ENCODE measurements around the gene DUT. TPM values are rescaled to one million over a fixed set of nuclear protein-coding genes. Genes with fewer than 3 reads are reported as not detected.

The DUT gene
- total and polyA plus RNA-seq, 5 donors from 2014 or later: 60.3 to 124 (median 110) TPM

Other genes with a start within 250 kb of the DUT start
- gene SLC24A5, start 210.4 kb upstream of the DUT start, total RNA-seq: not detected
- gene SLC24A5, start 210.4 kb upstream of the DUT start, polyA plus RNA-seq: not detected
- gene MYEF2, start 153.1 kb upstream of the DUT start, total RNA-seq: 19.0 TPM
- gene MYEF2, start 153.1 kb upstream of the DUT start, polyA plus RNA-seq: 1 to 10 TPM; 1.5 to 2.8 (median 2.1) TPM
- gene CTXN2, start 139.8 kb upstream of the DUT start, total RNA-seq: not detected
- gene CTXN2, start 139.8 kb upstream of the DUT start, polyA plus RNA-seq: not detected
- gene SLC12A1, start 125.1 kb upstream of the DUT start, total RNA-seq: not detected
- not detected for gene SLC12A1, start 125.1 kb upstream of the DUT start, polyA plus RNA-seq

All from CD4-positive, CD25-positive, alpha-beta regulatory T cell (primary cell).